K562 (cell line): ENCODE measurements around the gene JMY. TPM values are rescaled to one million over a fixed set of nuclear protein-coding genes. Genes with fewer than 3 reads are reported as not detected.

Source experiments
- MYBL2 ChIP-seq, 2 experiments: fragments of 450-650 bp in 1 of 2; sonication (generic) in 1 of 2; formaldehyde crosslinking in 1 of 2; IDR thresholded peaks; 2 replicates each; pipeline versions ENCODE4 v1.6.1 to v1.8.1; 2017 to 2022; ENCODE audit warnings: borderline replicate concordance in 1 of 2, inconsistent platforms in 1 of 2, low read depth in 1 of 2, mild to moderate bottlenecking in 1 of 2, missing genetic modification reagents in 1 of 2, moderate library complexity in 1 of 2
- PYGO2 ChIP-seq: fragments of 450-650 bp; IDR thresholded peaks from 2 replicates; pipeline ENCODE4 v1.6.1; 2016; ENCODE audit warnings: mild to moderate bottlenecking, missing genetic modification characterization, moderate library complexity, missing compliant biosample characterization
- ZBTB40 ChIP-seq, 2 experiments: fragments of 450-650 bp in 1 of 2; sonication (generic) in 1 of 2; formaldehyde crosslinking in 1 of 2; IDR thresholded peaks; 2 replicates each; pipeline versions ENCODE4 v1.7.1 to v1.9.0; 2016 to 2022; ENCODE audit warnings: inconsistent platforms in 1 of 2, mild to moderate bottlenecking in 1 of 2, missing genetic modification reagents in 1 of 2
- polyA plus RNA-seq, 8 experiments: library from polyadenylated mRNA; depleted of rRNA in 4 of 8; stranded (reverse) in 5 of 8; unstranded in 3 of 8; fragments of >200 nt; fragmentation: Nextera tagmentation in 2 of 8; fragmentation: Illumina TruSeq in 1 of 8; extraction: Ambion mirVana in 2 of 8; extraction: Trizol in 1 of 8; gene quantifications; 2 replicates each; pipeline versions ENCODE4 v1.2.1 to v1.2.3, GENCODE V29; 2011 to 2014; ENCODE audit warnings: inconsistent platforms in 1 of 8, missing spikeins in 1 of 8
- total RNA-seq, 7 experiments: library from RNA; depleted of rRNA in 6 of 7; stranded (reverse); fragments of >200 nt in 6 of 7; fragmentation: Illumina TruSeq in 2 of 7; extraction: Trizol in 2 of 7; gene quantifications; 2 replicates each; pipeline versions ENCODE4 v1.2.1 to v1.2.3, GENCODE V29; 2011 to 2021; ENCODE audit warnings: low replicate concordance in 1 of 7

The JMY gene
- total and polyA plus RNA-seq, 9 of the 15 experiments (the other 6 are each of a cell fraction or from before 2014, with no cell fraction given) = 1.1 to 5.5 (median 3.7) TPM

- TF ChIP-seq ZBTB40 (IDR thresholded peaks at IDR 0.05) (no peak), ZBTB40 (CRISPR knock-in tag; IDR thresholded peaks at IDR 0.05) (no peak), MYBL2 (IDR thresholded peaks at IDR 0.05; ENCODE audit: low read depth) (no peak), MYBL2 (CRISPR knock-in tag; IDR thresholded peaks at IDR 0.05; ENCODE audit: borderline replicate concordance) (no peak), PYGO2 (tag) (no peak)
Observed at GRCh38 chr5:79295029-79295428, 59.1 kb downstream of the JMY start (continued).
